Suprapubic skin (tissue), 4 donors: ENCODE results near the gene CAMTA1.

Source experiments
- CTCF ChIP-seq, 2 donors: fragments of 200-600 bp in 1 of 2; fragments of 450-650 bp in 1 of 2; sonication (generic) in 1 of 2; IDR thresholded peaks; one replicate each; pipeline ENCODE4 v1.5.1; 2016 to 2019; ENCODE audit warnings: antibody characterized with exemption in 2 of 2, mild to moderate bottlenecking in 1 of 2, moderate library complexity in 1 of 2
- POLR2A ChIP-seq, 2 donors: fragments of 450-650 bp; IDR thresholded peaks; one replicate each; pipeline ENCODE4 v1.6.1; 2017; ENCODE audit warnings: antibody characterized with exemption in 2 of 2, mild to moderate bottlenecking in 2 of 2, moderate library complexity in 2 of 2
- POLR2AphosphoS5 ChIP-seq, 3 donors: sonication (generic); formaldehyde crosslinking; IDR thresholded peaks; one replicate each; pipeline ENCODE4 v1.6.1; 2017; ENCODE audit warnings: antibody characterized with exemption in 3 of 3

DNA sequence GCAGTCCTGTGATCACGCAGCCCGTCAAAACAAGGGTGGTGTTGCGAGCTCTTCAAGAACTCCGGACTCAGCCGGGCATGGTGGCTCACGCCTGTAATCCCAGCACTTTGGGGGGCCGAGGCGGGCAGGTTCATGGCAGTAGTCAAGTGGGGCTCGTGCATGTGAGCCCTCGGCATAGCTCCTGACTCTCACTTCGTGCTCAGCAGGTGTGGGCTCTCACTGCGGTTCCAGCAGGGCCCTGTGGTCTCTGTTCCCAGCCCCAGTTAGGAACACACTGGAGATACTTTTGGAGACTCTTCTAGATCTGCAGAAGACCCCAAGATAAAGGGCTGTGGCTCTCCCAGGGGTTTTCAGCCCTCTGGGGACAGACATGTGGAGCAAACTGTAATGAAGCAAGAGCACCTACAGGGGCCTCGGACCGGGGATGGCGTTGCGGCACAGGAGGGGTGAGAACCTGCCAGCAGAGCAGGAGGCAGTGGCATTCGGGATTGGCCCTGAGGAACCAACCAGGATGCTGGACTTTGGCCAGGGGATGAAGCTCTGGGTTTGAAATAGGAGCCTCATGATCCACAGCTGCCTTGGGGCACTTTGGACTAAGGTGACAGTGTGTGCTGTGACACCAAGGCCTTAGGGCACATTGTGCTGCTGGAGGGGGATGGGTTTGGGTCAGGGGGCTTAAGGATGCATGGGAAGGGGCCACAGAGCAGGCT, 443.2 kb downstream of the CAMTA1 start:
- TF ChIP-seq POLR2A (IDR thresholded peaks at IDR 0.05): no peak
- no peak for TF ChIP-seq POLR2AphosphoS5 (IDR thresholded peaks at IDR 0.05)
- no peak for TF ChIP-seq CTCF (IDR thresholded peaks at IDR 0.05)
